ENCODE data around the gene ASGR2.
"Not testable (repeated sequence)": the region's sequence is repeated elsewhere in the genome, so short reads cannot be mapped to it uniquely, and the experiment has no call there.

ASGR2 gene

DNA sequence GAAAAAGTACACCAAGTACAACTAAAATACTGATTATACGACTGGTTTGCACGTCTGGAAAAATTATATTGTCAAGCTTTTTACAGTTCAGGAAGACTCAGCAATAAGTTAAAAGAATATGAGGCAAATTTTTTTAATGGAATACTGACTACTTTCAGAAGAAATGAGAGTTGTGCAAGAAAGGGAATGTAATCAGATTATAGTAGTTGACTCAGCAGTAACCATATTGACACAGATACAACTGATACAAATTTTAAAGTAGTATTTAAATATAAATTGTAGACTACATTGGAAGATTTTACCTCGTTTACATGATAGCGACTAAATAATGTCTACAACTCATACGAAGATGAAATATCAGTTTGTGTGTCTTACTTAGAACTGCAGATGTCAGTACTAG lies 16.7 kb downstream of the ASGR2 start:
- DNase-seq = no peak

DNA sequence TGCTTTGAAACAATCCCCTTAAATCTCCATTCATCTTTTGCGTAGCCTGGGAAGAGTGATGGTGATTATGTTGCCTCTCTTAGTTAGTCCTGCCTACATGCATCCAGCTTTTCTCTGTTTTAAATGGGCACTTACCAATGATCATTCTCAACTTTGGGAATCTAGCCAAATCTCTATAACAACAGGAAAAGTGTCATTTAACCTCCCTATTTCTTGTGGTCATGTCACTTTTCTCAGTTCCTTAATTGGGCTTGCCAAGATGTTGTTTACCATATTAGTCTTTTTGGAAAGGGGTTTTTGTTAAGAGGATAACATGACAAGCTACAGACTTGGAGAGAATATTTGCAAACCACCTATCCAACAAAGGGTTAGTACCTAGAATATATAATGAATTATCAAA lies 19.0 kb downstream of the ASGR2 start:
- no peak for DNase-seq

DNA sequence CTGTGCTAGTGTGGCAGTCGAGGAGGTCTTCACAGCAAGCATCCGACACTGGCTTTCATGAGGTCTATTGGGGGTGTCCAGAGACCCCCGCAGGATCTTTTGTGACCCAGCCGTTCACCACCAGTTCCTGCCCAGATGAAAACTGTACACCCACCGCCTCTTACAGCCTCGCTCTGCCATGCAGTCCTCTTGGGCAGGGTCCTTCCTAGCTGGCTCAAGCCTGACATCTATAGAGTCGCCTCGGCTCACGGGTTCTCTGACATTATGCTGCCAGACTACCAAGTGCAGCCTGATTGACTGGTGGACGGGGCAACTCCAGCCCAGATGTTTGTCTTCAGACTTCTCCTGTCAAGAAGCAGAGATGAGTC lies 20.0 kb downstream of the ASGR2 start:
- DNase-seq = no peak

DNA sequence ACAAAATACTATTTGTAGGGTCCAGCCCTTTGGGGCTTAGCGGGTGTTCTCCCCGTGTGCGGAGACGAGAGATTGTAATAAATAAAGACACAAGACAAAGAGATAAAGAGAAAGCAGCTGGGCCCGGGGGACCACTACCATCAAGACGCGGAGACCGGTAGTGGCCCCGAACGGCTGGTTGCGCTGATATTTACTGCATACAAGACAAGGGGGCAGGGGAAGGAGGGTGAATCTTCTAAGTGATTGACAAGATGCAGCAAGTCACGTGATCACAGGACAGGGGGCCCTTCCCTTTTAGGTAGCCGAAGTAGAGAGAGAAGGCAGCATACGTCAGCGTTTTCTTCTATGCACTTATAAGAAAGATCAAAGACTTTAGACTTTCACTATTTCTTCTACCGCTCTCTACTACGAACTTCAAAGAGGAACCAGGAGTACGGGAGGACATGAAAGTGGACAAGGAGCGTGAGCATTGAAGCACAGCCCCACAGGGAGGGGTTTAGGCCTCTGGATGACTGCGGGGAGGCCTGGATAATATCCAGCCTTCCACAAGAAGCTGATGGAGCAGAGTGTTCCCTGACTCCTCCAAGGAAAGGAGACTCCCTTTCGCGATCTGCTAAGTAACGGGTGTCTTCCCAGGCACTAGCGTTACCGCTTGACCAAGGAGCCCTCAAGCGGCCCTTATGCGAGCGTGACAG lies 23.2 kb downstream of the ASGR2 start:
- DNase-seq = not testable (repeated sequence)

DNA sequence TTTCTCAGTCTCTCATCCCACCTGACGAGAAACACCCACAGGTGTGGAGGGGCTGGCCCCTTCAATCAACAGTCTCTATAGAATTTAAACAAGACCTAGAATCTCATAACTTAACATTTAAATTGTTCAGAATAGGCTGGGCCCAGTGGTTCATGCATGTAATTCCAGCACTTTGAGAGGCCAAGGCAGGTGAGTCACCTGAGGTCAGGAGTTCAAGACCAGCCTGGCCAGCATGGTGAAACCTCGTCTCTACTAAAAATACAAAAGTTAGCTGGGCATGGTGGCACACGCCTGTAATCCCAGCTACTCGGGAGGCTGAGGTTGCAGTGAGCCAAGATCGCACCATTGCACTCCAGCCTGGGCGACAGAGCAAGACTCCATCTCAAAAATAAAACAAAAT lies 25.1 kb downstream of the ASGR2 start:
- not testable (repeated sequence) for DNase-seq

DNA sequence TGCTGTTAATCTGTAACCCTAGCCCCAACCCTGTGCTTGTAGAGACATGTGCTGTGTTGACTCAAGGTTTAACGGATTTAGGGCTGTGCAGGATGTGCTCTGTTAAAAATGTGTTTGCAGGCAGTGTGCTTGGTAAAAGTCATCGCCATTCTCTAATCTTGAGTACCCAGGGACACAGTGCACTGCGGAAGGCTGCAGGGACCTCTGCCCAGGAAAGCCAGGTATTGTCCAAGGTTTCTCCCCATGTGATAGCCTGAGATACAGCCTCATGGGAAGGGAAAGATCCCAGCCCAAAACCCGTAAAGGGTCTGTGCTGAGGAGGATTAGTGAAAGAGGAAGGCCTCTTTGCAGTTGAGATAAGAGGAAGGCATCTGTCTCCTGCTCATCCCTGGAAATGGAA lies 26.2 kb downstream of the ASGR2 start:
- DNase-seq = peak; percentile 15 to 63

DNA sequence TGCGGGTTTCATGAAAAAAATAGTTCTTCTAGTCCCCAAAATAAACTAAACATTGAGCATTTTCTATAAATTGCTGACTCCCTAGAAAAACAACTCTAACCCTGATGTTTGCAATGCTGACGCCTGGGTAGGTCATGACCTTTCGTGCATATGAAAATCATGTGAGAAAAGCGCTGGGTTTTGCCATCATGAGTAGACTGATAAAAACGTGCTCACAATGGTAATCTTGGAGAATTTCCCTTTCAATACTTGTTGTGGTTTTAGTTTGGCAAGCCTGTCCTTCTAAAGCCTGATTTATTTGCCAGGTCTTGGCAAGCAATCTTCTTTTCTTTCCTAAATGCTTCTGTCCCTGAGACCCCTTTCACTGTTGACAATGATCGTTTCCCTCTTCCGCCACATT lies 30.5 kb downstream of the ASGR2 start:
- DNase-seq = no peak

DNA sequence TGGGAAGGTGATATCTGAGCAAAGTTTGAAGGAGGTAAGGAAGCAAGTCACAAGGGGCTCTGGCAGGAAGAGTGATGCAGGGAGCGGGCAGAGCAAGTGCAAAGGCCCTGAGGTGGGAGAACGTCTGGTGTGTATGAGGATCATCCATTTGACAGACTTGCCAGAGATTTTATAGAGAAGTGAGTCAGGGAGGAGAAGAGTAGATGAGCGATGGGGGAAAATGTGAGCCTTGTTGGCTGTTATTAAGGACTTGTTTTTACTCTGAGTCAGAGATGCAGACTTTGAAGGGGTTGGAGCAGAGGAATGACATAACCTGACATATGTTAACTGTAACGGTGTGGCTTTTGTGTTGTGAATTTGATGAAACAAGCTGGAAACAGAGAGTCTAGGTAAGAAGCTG lies 31.0 kb downstream of the ASGR2 start:
- DNase-seq = no peak

DNA sequence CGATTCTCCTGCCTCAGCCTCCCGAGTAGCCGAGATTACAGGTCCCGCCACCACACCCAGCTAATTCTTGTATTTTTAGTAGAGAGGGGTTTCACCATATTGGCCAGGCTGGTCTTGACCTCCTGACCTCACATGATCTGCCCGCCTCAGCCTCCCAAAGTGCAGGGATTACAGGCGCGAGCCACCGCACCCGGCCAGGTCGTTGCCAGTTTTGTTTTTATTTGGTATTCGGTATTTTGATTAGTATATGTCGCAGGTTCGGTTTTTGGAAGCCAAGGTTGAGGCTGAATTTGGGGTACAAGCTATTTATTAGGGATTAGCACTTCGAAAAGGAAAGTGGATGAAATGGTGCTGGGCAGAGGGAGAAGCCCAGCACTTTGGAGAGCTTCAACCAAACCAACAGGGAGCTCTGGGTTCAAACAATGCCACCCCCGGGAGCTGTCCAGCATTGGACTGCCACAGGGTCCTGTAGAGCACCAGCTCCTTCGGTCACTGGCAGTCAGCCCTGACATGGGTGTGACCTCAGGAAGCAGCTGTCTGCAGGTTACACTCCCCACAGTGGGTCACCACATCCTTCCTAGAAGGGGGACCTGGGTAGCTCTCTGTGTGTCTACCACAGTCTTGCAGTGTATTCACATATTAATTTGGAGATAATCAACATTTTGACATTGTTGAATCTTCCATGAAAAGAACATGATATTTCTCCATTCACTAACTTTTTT lies 33.1 kb downstream of the ASGR2 start:
- no peak for DNase-seq

DNA sequence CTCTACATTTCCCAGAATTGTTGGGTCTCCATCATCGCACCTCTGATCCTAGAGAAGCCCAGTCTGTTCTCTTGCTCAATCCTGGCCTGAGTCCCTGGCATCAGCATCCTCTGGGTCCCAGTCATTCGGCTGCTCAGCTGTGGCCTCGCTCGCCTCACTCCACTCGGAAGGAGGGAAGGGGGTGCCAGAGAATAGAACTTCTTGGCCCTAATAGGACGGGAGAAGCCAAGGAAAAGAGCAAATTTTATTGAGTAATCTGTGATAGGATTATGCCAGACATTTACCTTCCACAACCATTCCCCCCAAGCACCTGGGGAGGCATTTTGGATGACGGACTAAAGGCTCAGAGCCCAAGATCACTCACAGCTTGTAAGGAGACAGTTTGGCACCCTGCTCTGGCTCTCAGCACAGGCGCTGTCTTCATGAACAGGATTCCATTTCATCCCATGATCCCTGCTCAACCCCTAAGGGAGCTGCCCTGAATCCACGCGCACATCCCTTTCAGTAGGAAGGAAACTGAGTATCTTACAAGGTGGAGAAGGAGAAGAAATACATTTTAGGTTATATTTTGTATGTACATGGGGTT lies 34.1 kb downstream of the ASGR2 start:
- DNase-seq = no peak

DNA sequence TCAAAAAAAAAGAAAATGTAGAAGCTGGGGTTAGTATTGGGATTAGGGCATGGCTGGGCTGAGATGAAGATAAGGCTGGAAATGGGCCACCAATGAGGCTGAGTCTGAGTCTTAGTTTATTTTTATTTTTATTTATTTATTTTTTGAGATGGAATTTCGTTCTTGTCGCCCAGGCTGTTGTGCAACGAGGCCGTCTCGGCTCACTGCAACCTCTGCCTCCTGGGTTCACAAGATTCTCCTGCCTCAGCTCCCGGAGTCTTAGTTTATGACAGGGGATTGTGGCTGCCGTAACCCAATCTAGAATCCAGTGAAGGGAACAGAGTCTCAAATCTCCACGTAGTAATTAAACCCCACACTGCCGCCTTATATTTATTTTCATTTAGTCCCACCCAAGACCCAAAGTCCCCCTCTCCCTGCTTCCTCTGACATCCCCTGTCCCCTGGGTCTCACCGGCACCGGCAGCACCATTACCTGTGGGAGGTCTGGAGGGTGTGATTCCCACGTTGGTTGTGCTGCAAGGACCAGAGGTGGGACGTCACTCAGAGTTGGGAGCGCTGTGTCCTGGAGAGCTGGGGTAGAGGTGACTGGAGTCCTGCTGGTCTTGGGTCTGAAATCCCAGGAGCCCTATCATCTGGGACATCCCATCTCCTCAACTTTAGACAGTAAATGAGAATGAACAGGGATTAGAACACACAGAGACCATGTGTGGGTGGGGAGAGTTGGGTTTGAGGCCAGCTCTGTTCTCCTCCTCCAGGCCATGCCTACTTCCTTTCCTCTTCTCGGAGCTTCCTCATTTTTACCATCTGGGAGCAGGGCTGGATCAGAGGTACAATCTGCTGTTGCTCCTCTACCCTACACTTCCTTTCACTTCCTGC lies 34.8 kb downstream of the ASGR2 start, which contains the start of gene CLEC10A:
TSS of gene CLEC10A (minus strand) at position 671 of the 875 bp plus-strand sequence. CDS start 1,439 bp downstream, outside the sequence.
- DNase-seq = no peak

DNA sequence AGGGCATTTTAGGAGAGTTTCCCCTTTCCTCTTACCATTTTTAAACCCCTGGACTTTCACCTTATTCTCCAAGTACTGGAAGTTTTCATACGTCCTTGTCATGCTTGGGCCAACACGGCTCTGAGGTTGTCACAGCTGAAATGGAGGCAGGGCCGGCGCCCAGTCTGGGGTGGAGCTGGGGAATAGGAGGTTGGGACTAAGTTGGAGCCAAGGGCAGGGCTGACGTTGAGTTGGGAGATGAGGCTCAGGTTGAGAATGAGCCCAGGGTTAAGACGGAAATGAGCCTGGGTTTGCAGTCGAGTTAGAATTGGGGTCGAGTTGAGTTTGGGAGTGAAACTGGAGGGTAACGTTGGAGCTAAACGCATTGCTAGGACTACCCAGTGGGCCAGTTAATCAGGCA lies 35.9 kb downstream of the ASGR2 start:
- no peak for DNase-seq

DNA sequence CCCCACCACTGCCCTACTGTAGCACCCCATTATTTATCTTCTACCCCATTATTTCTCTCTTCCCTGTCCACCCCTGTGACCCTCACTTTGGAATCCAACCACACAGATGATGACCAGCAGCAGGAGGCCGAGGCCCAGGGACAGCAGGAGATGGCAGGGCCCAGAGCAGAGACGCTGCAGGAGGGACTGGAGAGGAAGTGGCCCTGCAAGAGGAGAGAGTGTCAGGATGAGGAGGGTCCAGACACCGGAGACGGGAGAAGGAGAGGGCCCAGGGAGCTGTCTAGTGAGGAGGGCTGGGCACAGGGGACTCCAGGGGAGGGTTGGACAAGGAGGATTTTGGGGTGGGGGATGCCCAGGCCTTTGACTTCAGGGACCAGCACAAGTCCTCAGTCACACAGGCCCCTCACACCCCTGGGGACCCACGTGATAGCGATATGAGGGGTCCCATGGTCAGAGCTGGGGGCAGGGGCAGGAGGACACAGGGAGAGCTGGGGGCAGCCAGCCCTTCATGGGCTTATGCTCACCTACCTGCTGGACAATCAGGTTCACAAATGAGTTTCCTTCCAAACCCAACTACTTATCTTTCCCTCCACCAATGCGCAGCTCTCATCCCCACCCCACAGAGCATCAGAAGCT lies 36.6 kb downstream of the ASGR2 start:
- DNase-seq = no peak

DNA sequence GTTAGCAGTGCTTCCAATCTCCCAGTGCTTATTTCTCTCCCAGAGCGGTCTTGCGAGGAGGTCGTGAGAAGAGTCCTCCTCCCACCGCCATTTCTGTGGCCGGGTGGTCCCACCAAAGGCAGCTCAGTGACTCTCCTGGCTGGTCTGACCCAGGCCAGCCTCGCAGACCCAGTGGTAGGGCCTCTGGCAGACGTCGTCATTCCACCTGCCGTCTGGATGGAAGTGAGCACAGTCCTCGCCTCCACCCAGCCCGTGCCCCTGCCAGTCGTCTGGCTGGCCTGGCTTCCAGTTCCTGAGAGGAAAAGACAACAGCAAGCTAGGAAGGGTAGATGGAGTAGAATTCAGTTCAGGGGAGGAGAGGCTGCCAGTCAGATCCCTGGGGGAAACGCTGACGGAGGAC lies 39.7 kb downstream of the ASGR2 start:
- no peak for DNase-seq

DNA sequence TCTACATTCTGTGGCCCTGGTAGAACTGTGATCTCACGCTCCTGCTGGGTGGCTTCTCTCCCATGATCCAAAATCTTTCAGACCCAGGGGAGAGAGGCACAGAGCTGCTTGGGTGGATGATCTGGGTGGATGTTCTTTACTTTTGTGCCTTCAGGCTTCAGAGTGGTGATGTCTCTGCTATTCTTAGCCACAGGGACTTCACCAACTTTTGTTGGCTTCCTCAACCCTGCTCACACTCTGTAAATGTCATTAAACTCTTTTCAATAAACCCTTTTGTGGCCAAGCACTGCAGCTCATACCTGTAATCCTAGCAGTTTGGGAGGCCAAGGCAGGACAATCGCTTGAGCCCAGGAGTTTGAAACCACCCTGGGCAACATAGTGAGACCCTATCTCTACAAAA lies 42.2 kb downstream of the ASGR2 start:
- no peak for DNase-seq

DNA sequence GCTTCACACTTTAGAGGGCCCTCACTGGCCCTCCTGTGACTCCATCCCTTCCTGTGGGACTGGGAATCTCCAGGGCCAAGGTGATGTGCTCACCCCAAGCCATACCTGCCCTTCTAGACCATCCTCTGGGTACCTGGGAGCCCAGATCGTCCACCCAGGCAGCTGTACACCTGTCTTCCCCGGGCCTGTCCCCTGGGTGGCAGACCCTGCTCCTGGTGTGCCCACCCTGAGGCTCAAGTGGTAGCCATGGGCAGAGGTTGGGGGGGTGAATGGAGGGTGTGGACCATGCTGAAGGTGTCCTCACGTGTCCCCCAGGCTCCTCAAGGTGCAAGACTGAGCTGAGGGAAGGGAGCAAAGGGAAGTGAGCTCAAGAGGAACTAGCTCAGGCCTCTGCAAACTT lies 43.9 kb downstream of the ASGR2 start:
- DNase-seq = no peak

DNA sequence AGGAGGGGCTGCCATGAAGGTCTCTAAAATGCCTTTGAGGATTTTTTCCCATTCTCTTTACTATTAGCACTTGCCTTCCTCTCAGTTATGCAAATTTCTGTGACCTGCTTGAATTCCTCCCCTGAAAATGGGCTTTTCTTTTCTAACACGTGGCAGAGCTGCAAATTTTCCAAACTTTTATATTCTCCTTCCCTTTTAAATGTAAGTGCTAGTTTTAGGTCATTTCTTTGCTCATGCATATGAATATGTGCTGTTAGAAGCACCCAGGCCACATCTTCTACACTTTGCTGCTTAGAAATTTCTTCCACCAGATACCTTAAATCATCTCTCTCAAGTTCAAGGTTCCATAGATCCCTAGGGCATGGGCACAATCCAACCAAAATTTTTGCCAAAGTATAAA lies 46.4 kb downstream of the ASGR2 start:
- no peak for DNase-seq

DNA sequence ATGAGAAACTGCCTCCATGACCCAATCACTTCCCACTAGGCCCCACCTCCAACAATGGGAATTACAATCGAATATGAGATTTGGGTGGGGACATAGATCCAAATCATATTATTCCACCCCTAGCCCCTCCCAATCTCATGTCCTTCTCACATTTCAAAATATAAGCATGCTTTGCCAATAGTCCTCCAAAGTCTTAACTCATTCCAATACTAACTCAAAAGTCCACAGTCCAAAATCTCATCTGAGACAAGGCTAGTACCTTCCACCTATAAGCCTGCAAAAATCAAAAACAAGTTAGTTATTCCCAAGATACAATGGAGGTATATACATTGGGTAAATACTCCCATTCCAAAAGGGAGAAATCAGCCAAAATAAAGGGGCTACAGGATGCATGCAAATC lies 47.4 kb downstream of the ASGR2 start:
- no peak for DNase-seq

DNA sequence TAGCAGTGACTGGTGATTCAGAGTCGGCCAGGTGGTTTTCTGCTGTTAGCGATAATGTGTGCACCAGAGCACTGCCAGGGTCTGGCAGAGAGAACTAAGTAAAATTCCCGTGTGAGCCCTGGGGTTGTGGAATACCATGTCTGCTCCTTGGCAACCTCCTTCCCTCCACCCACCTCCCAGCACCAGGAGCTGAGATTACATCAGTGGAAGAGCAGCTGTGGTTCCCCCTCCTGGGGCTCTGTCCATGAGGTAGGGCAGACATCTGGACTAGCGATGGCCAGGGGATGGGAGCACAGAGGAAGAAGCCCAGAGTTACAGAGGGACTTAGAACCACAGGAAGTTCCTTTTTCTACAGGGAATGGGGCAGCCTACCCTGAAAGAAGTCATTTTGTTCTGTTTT lies 50.4 kb downstream of the ASGR2 start:
- DNase-seq = no peak

DNA sequence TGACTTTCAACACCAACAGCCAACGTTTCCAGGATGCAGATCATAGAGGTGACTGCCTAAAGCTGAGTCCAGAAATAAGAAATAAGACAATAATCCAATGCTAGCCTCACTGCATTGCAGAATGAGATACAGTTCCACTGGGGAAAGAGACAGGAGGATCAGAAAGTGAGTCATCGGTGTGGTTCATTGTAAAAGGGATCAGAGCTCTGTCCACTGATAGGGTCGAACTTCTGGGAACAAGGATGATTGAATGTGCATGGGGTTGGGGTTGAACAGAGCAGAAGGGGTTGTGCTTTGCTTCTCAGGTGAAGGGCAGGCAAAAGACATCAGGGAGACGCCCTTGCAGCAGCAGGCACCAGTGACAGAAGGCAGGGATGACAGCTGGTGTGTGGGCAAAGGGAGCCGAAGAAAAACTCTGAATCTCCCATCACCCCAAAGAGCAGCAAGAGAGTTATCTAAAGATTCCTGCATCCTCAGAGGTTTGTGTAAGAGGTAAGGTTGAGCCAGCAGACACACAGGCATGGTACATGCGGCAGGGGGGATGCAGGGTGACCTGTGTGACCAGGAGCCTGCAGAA lies 51.0 kb downstream of the ASGR2 start:
- no peak for DNase-seq

DNA sequence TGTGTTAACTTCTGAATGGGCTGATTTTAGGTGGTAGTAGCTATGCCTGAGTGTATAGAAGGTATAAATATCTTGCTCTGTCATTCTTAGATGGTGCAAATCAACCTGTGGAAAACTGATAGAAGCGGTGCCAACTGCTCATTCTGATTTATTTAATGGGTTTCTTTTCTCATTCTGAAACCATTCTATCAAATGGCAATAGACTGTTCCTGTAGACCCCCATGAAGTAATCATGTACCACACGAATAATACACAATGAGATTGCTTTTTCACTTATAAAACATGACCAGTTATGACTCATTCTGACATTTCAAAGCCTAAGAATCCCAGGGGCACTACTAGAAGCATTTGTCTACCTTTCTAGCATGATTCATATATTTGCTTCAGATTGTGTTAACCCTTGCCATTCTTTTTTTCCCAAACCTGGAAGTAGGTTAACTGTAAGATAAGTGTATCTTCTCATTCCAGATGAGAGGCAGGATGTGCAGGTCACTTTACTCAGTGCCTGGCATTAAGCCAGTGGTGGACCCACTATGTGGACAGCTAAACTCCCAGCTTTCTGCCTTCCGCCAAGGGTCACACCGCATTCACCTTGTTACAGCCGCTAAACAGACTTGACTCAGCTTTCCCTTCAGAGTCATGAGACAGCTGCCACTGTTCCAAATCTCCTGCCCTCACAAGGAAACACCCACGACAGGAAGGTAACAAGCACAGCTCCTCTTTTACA lies 54.3 kb downstream of the ASGR2 start:
- no peak for DNase-seq
